Ishikawa (cell line): Measurements from ENCODE around the gene DIAPH2.

Source experiments
- CEBPB ChIP-seq: IDR thresholded peaks from 2 replicates; pipeline ENCODE4 v1.6.1; 2012
- CREB1 ChIP-seq: IDR thresholded peaks from 2 replicates; pipeline ENCODE4 v1.6.1; 2012; ENCODE audit warnings: low read depth
- EGR1 ChIP-seq: IDR thresholded peaks from 2 replicates; pipeline ENCODE4 v1.6.1; 2012
- EP300 ChIP-seq: IDR thresholded peaks from 2 replicates; pipeline ENCODE4 v1.6.1; 2012; ENCODE audit warnings: borderline replicate concordance
- FOXM1 ChIP-seq: IDR thresholded peaks from 2 replicates; pipeline ENCODE4 v1.6.1; 2012; ENCODE audit warnings: low read depth, borderline replicate concordance
- NFIC ChIP-seq: IDR thresholded peaks from 2 replicates; pipeline ENCODE4 v1.6.1; 2012
- RAD21 ChIP-seq: IDR thresholded peaks from 2 replicates; pipeline ENCODE4 v1.6.1; 2012; ENCODE audit warnings: low read depth
- TAF1 ChIP-seq: IDR thresholded peaks from 2 replicates; pipeline ENCODE4 v1.6.1; 2012; ENCODE audit warnings: low read depth, mild to moderate bottlenecking
- TCF12 ChIP-seq: IDR thresholded peaks from 2 replicates; pipeline ENCODE4 v1.6.1; 2012; ENCODE audit warnings: low read depth
- TEAD4 ChIP-seq: IDR thresholded peaks from 2 replicates; pipeline ENCODE4 v1.6.1; 2012
- YY1 ChIP-seq: IDR thresholded peaks from 2 replicates; pipeline ENCODE4 v1.6.1; 2012; ENCODE audit warnings: low read depth
- ZBTB7A ChIP-seq: IDR thresholded peaks from 2 replicates; pipeline ENCODE4 v1.6.1; 2012; ENCODE audit warnings: low read depth
- TF ChIP-seq, protein P1 (sequence below): IDR thresholded peaks from 2 replicates; pipeline ENCODE4 v1.6.1; 2012
- TF ChIP-seq, protein P2 (sequence below): IDR thresholded peaks from 2 replicates; pipeline ENCODE4 v1.6.1; 2012; ENCODE audit warnings: low read depth, mild to moderate bottlenecking
- TF ChIP-seq, protein P3 (sequence below): IDR thresholded peaks from 2 replicates; pipeline ENCODE4 v1.6.1; 2012

DIAPH2 gene

DNA sequence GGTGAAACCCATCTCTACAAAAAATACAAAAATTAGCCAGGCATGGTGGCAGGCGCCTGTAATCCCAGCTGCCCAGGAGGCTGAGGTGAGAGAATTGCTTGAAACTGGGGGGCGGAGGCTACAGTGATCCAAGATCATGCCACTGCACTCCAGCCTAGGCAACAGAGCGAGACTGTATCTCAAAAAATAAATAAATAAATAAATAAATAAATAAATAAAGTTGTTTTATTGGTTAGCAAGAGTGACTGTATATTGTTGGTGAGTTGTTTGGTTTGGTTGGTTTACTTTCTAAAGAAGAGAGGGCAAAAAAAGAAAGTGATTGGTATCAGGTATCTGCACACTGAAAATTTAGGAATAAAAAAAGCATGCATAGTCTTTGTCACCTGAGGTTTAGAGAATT, 700.0 kb downstream of the DIAPH2 start:
- TF ChIP-seq RAD21 = no peak
- TF ChIP-seq NFIC = no peak
- TF ChIP-seq YY1 = no peak
- TF ChIP-seq EGR1 = no peak
- no peak for TF ChIP-seq FOXM1
- no peak for TF ChIP-seq EP300
- TF ChIP-seq TAF1 = no peak

DNA sequence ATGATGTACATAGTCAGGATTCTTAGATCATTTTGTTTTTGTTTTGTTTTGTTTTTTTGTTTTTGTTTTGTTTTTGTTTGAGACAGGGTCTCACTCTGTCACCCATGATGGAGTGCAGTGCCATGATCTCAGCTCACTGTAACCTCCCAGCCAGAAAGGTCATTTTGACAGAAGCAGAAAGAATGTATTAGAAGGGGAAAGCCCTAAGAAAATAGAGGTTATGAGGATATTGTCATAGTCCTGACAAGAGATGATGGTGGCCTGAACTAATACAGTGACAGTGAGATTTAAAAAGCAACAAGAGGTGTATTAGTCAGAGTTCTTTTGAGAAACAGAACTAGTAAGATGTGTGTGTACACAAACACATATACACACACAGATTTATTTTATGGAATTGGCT, 702.4 kb downstream of the DIAPH2 start:
- TF ChIP-seq YY1 (no peak), TCF12 (no peak), TEAD4 (no peak), FOXM1 (no peak), NFIC (no peak), TAF1 (no peak), CEBPB (no peak), ZBTB7A (no peak), EP300 (no peak), RAD21 (no peak), CREB1 (no peak)
- TF ChIP-seq, protein P1, sequence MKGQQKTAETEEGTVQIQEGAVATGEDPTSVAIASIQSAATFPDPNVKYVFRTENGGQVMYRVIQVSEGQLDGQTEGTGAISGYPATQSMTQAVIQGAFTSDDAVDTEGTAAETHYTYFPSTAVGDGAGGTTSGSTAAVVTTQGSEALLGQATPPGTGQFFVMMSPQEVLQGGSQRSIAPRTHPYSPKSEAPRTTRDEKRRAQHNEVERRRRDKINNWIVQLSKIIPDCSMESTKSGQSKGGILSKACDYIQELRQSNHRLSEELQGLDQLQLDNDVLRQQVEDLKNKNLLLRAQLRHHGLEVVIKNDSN = no peak
- TF ChIP-seq, protein P2, sequence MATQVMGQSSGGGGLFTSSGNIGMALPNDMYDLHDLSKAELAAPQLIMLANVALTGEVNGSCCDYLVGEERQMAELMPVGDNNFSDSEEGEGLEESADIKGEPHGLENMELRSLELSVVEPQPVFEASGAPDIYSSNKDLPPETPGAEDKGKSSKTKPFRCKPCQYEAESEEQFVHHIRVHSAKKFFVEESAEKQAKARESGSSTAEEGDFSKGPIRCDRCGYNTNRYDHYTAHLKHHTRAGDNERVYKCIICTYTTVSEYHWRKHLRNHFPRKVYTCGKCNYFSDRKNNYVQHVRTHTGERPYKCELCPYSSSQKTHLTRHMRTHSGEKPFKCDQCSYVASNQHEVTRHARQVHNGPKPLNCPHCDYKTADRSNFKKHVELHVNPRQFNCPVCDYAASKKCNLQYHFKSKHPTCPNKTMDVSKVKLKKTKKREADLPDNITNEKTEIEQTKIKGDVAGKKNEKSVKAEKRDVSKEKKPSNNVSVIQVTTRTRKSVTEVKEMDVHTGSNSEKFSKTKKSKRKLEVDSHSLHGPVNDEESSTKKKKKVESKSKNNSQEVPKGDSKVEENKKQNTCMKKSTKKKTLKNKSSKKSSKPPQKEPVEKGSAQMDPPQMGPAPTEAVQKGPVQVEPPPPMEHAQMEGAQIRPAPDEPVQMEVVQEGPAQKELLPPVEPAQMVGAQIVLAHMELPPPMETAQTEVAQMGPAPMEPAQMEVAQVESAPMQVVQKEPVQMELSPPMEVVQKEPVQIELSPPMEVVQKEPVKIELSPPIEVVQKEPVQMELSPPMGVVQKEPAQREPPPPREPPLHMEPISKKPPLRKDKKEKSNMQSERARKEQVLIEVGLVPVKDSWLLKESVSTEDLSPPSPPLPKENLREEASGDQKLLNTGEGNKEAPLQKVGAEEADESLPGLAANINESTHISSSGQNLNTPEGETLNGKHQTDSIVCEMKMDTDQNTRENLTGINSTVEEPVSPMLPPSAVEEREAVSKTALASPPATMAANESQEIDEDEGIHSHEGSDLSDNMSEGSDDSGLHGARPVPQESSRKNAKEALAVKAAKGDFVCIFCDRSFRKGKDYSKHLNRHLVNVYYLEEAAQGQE = no peak

DNA sequence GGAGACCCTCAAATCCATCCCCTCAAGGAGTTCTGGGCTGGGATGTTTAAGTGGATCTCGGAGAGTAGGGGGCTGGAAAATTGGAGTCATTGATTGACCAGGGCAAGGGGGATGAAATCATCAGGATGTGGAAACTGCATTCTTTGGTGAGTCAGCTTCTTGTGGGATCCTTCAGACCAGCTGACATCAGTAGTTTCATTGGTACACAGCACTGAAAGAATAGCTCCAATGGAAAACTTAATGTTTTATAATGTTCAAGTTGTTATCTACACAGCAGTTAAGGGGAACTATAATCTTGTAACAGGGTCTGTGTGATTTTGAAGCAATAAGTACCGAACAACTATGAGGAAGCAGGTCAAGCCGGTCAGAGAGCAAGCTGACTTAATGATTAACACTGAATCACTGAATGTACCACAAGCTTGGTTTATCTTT, 705.1 kb downstream of the DIAPH2 start:
- TF ChIP-seq FOXM1 = no peak
- TF ChIP-seq, protein P2 = no peak
- no peak for TF ChIP-seq CREB1
- TF ChIP-seq, protein P1 = no peak
- no peak for TF ChIP-seq EP300
- TF ChIP-seq, protein P3, sequence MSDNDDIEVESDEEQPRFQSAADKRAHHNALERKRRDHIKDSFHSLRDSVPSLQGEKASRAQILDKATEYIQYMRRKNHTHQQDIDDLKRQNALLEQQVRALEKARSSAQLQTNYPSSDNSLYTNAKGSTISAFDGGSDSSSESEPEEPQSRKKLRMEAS = no peak
- TF ChIP-seq CEBPB = no peak

DNA sequence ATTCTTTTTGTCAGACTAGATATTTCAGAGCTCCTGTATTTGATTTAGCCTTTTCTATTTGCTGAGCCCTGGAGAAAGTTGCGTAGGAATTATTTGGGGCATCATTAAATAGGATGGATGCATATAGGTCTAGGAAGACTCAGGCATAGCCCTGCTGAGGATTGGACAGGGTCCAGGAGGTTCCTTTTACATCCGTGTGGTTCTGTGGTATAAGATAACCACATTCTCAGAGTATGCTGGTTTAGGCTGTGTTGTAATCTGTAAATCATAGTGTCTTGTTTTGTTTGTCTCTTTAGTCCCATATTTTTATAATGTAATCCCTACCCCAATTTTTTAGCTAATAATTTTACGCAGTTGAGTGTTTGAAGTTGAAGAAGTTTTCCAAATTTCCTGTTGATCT, 712.7 kb downstream of the DIAPH2 start:
- TF ChIP-seq, protein P2 = no peak
- no peak for TF ChIP-seq EP300

DNA sequence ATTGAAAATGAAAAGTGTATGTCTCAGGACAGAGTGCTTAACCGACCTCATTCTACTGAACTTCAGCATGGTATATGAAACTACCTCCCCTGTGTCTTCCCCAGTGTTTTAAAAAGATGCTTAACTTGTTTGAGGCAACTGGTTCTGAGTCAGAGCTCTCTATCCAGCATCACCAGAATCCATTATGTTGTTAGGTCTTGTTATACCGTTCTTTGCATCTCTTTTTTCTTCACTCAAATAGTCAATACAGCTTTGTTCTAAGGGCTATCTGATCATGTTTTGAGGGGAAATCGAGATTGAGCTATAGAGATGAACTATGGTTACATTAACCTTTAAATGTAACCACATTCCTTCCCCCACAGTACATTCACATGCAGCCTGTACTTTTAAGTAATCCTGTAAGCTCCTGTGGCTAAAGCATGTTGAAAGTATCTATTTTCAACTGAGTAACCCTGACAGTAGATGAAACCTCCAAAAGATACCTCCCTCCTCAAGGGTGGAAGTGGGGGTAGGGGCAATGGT, 713.4 kb downstream of the DIAPH2 start:
- TF ChIP-seq YY1 (no peak), FOXM1 (no peak), TEAD4 (no peak)
- TF ChIP-seq, protein P3 = no peak

DNA sequence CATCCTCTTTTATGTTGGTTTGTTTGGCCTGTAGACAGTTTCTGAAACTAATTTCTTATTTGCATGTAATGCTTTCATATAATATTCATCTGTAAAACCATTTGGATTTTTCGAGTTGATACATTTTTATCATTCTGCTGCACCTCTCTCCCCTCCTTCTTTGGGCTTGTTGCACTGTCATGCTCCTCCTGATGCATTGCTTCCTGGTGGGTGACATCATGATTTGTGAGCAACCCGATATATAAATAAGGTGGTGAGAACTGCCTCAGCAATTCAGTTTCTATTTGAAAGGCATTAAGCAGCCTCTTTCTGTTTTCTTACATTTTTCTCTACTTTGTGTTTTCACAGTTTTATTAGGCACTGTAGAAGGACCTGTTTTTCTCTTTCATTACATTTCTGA, 714.8 kb downstream of the DIAPH2 start:
- TF ChIP-seq CEBPB = no peak
